ENCODE results near the gene IRX2. TPM values are rescaled to one million over a fixed set of nuclear protein-coding genes. Genes with fewer than 3 reads are reported as not detected.

The IRX2 gene
- total RNA-seq, 1 donor, result 3.0 TPM

DNA sequence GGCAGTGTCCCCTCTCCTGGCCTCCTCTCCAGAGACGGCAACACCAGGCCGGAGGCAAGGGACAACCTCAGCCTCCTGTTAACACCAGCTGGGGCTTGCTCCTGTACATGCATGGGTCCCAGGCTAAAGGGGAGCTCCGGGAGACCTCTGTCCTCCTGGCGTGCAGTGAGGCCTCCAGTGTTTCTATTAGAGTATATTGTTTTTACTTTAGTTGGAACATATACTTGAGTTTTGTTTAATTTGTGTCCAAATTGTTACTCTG, 12.0 kb upstream of the IRX2 start:
- no peak for TF ChIP-seq CTCF (IDR thresholded peaks at IDR 0.05; ENCODE audit: insufficient read depth, low read depth, low read length)
- DNase-seq (ENCODE audit: low read depth), result no peak
- H3K4me3 ChIP-seq (ENCODE audit: low read depth, low read length), result no peak overlapping the region

GRCh38 chr5:2762744-2763532, 11.5 kb upstream of the IRX2 start:
- DNase-seq (ENCODE audit: low read depth), result no peak
- no peak for TF ChIP-seq CTCF (IDR thresholded peaks at IDR 0.05; ENCODE audit: insufficient read depth, low read depth, low read length)
- no peak overlapping the region for H3K4me3 ChIP-seq (ENCODE audit: low read depth, low read length)

DNA sequence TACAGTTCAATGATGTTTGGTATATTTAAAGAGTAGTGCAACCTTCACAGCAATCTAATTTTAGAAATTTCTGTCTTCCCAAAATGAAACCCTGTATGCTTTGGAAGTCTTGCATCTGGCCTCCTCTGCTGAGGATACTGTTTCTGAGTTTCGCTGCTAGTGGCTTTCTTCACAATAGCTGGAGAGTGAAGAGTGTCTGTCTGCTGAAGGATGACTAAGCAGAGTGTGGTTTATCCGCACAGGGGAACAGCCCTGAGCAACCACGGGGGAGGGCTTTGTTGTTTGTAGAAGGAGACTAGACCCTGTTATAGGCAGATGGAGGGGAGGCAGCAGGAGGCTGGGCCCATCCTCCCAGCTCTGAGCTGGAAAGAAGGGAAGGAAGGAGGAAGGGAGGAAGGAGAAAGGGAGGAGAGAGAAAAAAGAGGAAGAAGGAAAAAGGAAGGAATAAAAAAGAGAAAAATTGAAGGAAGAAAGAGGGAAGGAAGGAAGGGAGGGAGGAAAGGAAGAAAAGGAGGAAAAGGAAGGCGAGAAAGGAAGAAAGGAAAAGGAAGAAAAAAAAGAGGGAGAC, 10.5 kb upstream of the IRX2 start:
- H3K4me3 ChIP-seq (ENCODE audit: low read depth, low read length), result no peak overlapping the region
- DNase-seq (ENCODE audit: low read depth), result no peak
- TF ChIP-seq CTCF (IDR thresholded peaks at IDR 0.05; ENCODE audit: insufficient read depth, low read depth, low read length), result no peak

GRCh38 chr5:2759696-2760461, 8.4 kb upstream of the IRX2 start:
- H3K4me3 ChIP-seq (ENCODE audit: low read depth, low read length), result no peak overlapping the region
- TF ChIP-seq CTCF (IDR thresholded peaks at IDR 0.05; ENCODE audit: insufficient read depth, low read depth, low read length), result no peak

GRCh38 chr5:2759091-2759490, 7.6 kb upstream of the IRX2 start:
- DNase-seq (ENCODE audit: low read depth), result no peak
- TF ChIP-seq CTCF (IDR thresholded peaks at IDR 0.05; ENCODE audit: insufficient read depth, low read depth, low read length), result no peak

More at GRCh38 chr5:2759696-2760461, 8.4 kb upstream of the IRX2 start:
- no peak for DNase-seq (ENCODE audit: low read depth)

DNA sequence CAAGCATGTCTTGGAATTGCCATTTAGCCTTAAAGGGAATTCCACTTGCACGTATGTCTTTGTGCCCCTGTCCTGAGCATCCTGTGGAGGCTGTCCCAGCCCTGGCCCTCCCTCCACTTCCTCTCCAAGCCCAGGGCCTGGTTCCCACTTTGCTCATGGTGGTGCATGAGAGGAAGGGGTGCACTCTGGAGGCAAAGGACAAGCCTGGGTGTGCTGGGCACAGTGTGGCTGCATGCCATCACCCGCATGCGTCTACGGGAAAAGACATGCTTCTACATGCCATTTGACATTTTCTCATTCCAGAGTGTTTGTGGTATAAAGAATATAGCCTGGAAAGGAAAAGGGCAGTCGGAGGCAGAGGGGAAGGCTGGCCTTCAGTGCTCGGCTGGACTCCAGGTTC, 7.2 kb upstream of the IRX2 start:
- no peak for DNase-seq (ENCODE audit: low read depth)
- H3K4me3 ChIP-seq (ENCODE audit: low read depth, low read length), result no peak overlapping the region
- no peak for TF ChIP-seq CTCF (IDR thresholded peaks at IDR 0.05; ENCODE audit: insufficient read depth, low read depth, low read length)

More at GRCh38 chr5:2759091-2759490, 7.6 kb upstream of the IRX2 start:
- no peak overlapping the region for H3K4me3 ChIP-seq (ENCODE audit: low read depth, low read length)

All from fibroblast of villous mesenchyme (primary cell).